Lung (tissue), 12 donors: ENCODE measurements around the gene TXNRD2. TPM values are rescaled to one million over a fixed set of nuclear protein-coding genes. Genes with fewer than 3 reads are reported as not detected.

Experiments used
- ATAC-seq: fragments of 200-7000 bp; cut with Tn5 transposase; one replicate; pipeline ENCODE4 v1.9.1; 2020; ENCODE audit warnings: moderate number of reproducible peaks; ENCODE audit not compliant: insufficient read depth, low FRiP score
- DNase-seq, 3 donors: peaks; one replicate each; pipeline ENCODE4 v3.0.0-alpha.2; 2013 to 2017
- H3K27ac ChIP-seq, 2 donors: one replicate each; pipeline ENCODE4 v1.5.1; 2013; ENCODE audit warnings: mild to moderate bottlenecking in 2 of 2, moderate library complexity in 2 of 2, control low read depth in 1 of 2, inconsistent platforms in 1 of 2, low read depth in 1 of 2, low read length in 1 of 2
- H3K27me3 ChIP-seq, 3 donors: one replicate each; pipeline ENCODE4 v1.5.1; 2013; ENCODE audit warnings: low read length in 2 of 3; ENCODE audit not compliant: control insufficient read depth in 3 of 3, insufficient read depth in 3 of 3
- H3K36me3 ChIP-seq, 4 donors: one replicate each; pipeline ENCODE4 v1.5.1; 2013; ENCODE audit warnings: low read length in 4 of 4, mild to moderate bottlenecking in 1 of 4, moderate library complexity in 1 of 4; ENCODE audit not compliant: control insufficient read depth in 4 of 4, insufficient read depth in 4 of 4
- H3K4me1 ChIP-seq, 5 donors: one replicate each; pipeline ENCODE4 v1.5.1; 2013; ENCODE audit warnings: low read length in 5 of 5, mild to moderate bottlenecking in 2 of 5, moderate library complexity in 1 of 5; ENCODE audit not compliant: control insufficient read depth in 5 of 5, insufficient read depth in 5 of 5
- H3K4me3 ChIP-seq: one replicate; pipeline ENCODE4 v1.5.1; 2013; ENCODE audit warnings: mild to moderate bottlenecking, control low read depth, moderate library complexity
- H3K9ac ChIP-seq, 2 donors: one replicate each; pipeline ENCODE4 v1.5.1; 2013; ENCODE audit warnings: low read length in 2 of 2, control low read depth in 1 of 2; ENCODE audit not compliant: insufficient read depth in 1 of 2
- H3K9me3 ChIP-seq, 4 donors: one replicate each; pipeline ENCODE4 v1.5.1; 2013; ENCODE audit warnings: low read length in 3 of 4, mild to moderate bottlenecking in 1 of 4, moderate library complexity in 1 of 4; ENCODE audit not compliant: control insufficient read depth in 4 of 4, insufficient read depth in 3 of 4
- CTCF ChIP-seq: IDR thresholded peaks from 2 replicates; pipeline ENCODE4 v1.5.1; 2012; ENCODE audit warnings: mild to moderate bottlenecking; ENCODE audit errors: control extremely low read depth, extremely low read depth
- WGBS, 2 donors: extraction: QIAGEN DNeasy Blood & Tissue Kit; methylation state at CpG; one replicate each; pipeline ENCODE4 v1.1.7; 2013; 5-methylcytosine and 5-hydroxymethylcytosine counted together
- polyA plus RNA-seq, 2 donors: library from polyadenylated mRNA; stranded (reverse); fragments of 200-250 nt; gene quantifications; one replicate each; pipeline ENCODE4 v1.2.1, GENCODE V29; 2013
- total RNA-seq, 2 donors: library from RNA; depleted of rRNA in 1 of 2; stranded (reverse); fragments of >200 nt in 1 of 2; gene quantifications; one replicate each; pipeline ENCODE4 v1.2.1, GENCODE V29; 2014 to 2021
- donor health status: control.
- donor health status: control.
- donor health status: Bipolar disorder and iron deficiency.
- donor health status: healthy.
- donor health status: DM: yes; HTN: yes; CAD: no.

TXNRD2 gene
- total and polyA plus RNA-seq, 4 donors, result 20.3 to 59.2 (median 32.2) TPM

GRCh38 chr22:19827341-19828034, 114.1 kb downstream of the TXNRD2 start:
- H3K27ac ChIP-seq, result no peak overlapping the region
- H3K9ac ChIP-seq, result no peak overlapping the region
- ATAC-seq (no peak), DNase-seq (no peak)
- H3K27me3 ChIP-seq, result no peaks in the 10 kb centered on the region
- no peak overlapping the region for H3K4me3 ChIP-seq
- no peaks in the 10 kb centered on the region for H3K9me3 ChIP-seq
- H3K36me3 ChIP-seq, result no peaks in the 10 kb centered on the region
- no peak for TF ChIP-seq CTCF
- 69 to 74% methylated on average over 10 of the region's 10 CpGs for WGBS, 2 donors
- H3K4me1 ChIP-seq, result peaks cover 0 to 8% (median 0%) of the 10 kb centered on the region in 5 donors

GRCh38 chr22:19826619-19826950, 115.0 kb downstream of the TXNRD2 start:
- no peak for TF ChIP-seq CTCF
- Histone ChIP-seq H3K36me3 (no peaks in the 10 kb centered on the region), H3K4me3 (no peak overlapping the region), H3K4me1 (peaks cover 0 to 8% (median 0%) of the 10 kb centered on the region in 5 donors), H3K27ac (no peak overlapping the region), H3K9me3 (no peaks in the 10 kb centered on the region), H3K27me3 (no peaks in the 10 kb centered on the region), H3K9ac (no peak overlapping the region)
- WGBS, 2 donors, result 39 to 44% methylated on average over 2 of the region's 2 CpGs
- no peak for DNase-seq
- ATAC-seq, result no peak

GRCh38 chr22:19825904-19826618, 115.6 kb downstream of the TXNRD2 start:
- Histone ChIP-seq H3K9ac (no peak overlapping the region), H3K4me1 (peaks cover 0 to 8% (median 0%) of the 10 kb centered on the region in 5 donors), H3K4me3 (no peak overlapping the region), H3K36me3 (no peaks in the 10 kb centered on the region), H3K27ac (no peak overlapping the region), H3K27me3 (no peaks in the 10 kb centered on the region), H3K9me3 (no peaks in the 10 kb centered on the region)
- no peak for TF ChIP-seq CTCF
- no peak for DNase-seq
- ATAC-seq, result no peak
- 79 to 91% methylated on average over 7 of the region's 7 CpGs for WGBS, 2 donors

Other genes with a start within 250 kb of the TXNRD2 start
- 10 to 100 TPM; 16.7 to 32.5 TPM for gene SEPTIN5, start 227.3 kb downstream of the TXNRD2 start, total RNA-seq
- gene SEPTIN5, start 227.3 kb downstream of the TXNRD2 start, polyA plus RNA-seq, result 10 to 100 TPM; 10.4 to 11.8 TPM
- gene GP1BB, start 218.3 kb downstream of the TXNRD2 start, total RNA-seq, result 1 to 10 TPM; 4.0 to 5.5 TPM
- gene GP1BB, start 218.3 kb downstream of the TXNRD2 start, polyA plus RNA-seq, result 1 to 10 TPM; 1.9 to 2.8 TPM
- gene TBX1, start 181.0 kb downstream of the TXNRD2 start, total RNA-seq, result 10 to 100 TPM in 1 of 2 donors, 1 to 10 TPM in 1; 3.4 to 19.3 TPM
- gene TBX1, start 181.0 kb downstream of the TXNRD2 start, polyA plus RNA-seq, result 1 to 10 TPM; 2.3 to 5.6 TPM
- gene GNB1L, start 86.9 kb downstream of the TXNRD2 start, total RNA-seq, result 1 to 10 TPM; 4.5 to 9.3 TPM
- 1 to 10 TPM; 5.1 to 8.3 TPM for gene GNB1L, start 86.9 kb downstream of the TXNRD2 start, polyA plus RNA-seq
- 10 to 100 TPM; 11.4 to 22.7 TPM for gene RTL10, start 86.9 kb downstream of the TXNRD2 start, total RNA-seq
- 10 to 100 TPM in 1 of 2 donors, 1 to 10 TPM in 1; 7.4 to 11.7 TPM for gene RTL10, start 86.9 kb downstream of the TXNRD2 start, polyA plus RNA-seq
- gene COMT, start within 50 bp of the TXNRD2 start, total RNA-seq, result 100 to 1,000 TPM; 147 to 218 TPM
- gene COMT, start within 50 bp of the TXNRD2 start, polyA plus RNA-seq, result 100 to 1,000 TPM; 198 to 272 TPM
- gene ARVCF, start 75.0 kb upstream of the TXNRD2 start, total RNA-seq, result 10 to 100 TPM; 20.5 to 23.4 TPM
- 10 to 100 TPM in 1 of 2 donors, 1 to 10 TPM in 1; 10.0 to 12.7 TPM for gene ARVCF, start 75.0 kb upstream of the TXNRD2 start, polyA plus RNA-seq
- gene TANGO2, start 79.3 kb upstream of the TXNRD2 start, total RNA-seq, result 10 to 100 TPM; 20.7 to 48.8 TPM
- 10 to 100 TPM; 28.2 to 40.0 TPM for gene TANGO2, start 79.3 kb upstream of the TXNRD2 start, polyA plus RNA-seq
- 10 to 100 TPM; 34.7 to 38.4 TPM for gene DGCR8, start 138.4 kb upstream of the TXNRD2 start, total RNA-seq
- 10 to 100 TPM; 13.2 to 17.6 TPM for gene DGCR8, start 138.4 kb upstream of the TXNRD2 start, polyA plus RNA-seq
- gene RANBP1, start 174.3 kb upstream of the TXNRD2 start, total RNA-seq, result 10 to 100 TPM; 81.5 to 84.8 TPM
- 100 to 1,000 TPM in 1 of 2 donors, 10 to 100 TPM in 1; 72.9 to 119 TPM for gene RANBP1, start 174.3 kb upstream of the TXNRD2 start, polyA plus RNA-seq
- 10 to 100 TPM; 37.5 to 62.4 TPM for gene TRMT2A, start 175.4 kb upstream of the TXNRD2 start, total RNA-seq
- 10 to 100 TPM; 48.3 to 71.1 TPM for gene TRMT2A, start 175.4 kb upstream of the TXNRD2 start, polyA plus RNA-seq
- gene ZDHHC8, start 190.0 kb upstream of the TXNRD2 start, total RNA-seq, result 10 to 100 TPM; 29.1 to 75.1 TPM
- 10 to 100 TPM; 28.4 to 41.9 TPM for gene ZDHHC8, start 190.0 kb upstream of the TXNRD2 start, polyA plus RNA-seq
- 1 to 10 TPM; 1.6 to 4.0 TPM for gene CCDC188, start 209.2 kb upstream of the TXNRD2 start, total RNA-seq
- gene CCDC188, start 209.2 kb upstream of the TXNRD2 start, polyA plus RNA-seq, result 1 to 10 TPM in 1 of 2 donors, under 1 TPM in 1; 0.63 to 1.1 TPM